C4-2B (cell line): Measurements from ENCODE around the gene VSTM2L.

ENCODE experiments used
- H3K27ac ChIP-seq: fragments of 450-650 bp; 2 replicates; pipeline ENCODE4 v1.5.1; 2017
- ZFX ChIP-seq: fragments of 450-650 bp; IDR thresholded peaks from 2 replicates; pipeline ENCODE4 v1.6.1; 2017
- TF ChIP-seq, protein P1 (sequence below): fragments of 450-650 bp; conservative IDR thresholded peaks from 2 replicates; pipeline ENCODE4 v1.5.1; 2017; ENCODE audit warnings: mild to moderate bottlenecking

VSTM2L gene

DNA sequence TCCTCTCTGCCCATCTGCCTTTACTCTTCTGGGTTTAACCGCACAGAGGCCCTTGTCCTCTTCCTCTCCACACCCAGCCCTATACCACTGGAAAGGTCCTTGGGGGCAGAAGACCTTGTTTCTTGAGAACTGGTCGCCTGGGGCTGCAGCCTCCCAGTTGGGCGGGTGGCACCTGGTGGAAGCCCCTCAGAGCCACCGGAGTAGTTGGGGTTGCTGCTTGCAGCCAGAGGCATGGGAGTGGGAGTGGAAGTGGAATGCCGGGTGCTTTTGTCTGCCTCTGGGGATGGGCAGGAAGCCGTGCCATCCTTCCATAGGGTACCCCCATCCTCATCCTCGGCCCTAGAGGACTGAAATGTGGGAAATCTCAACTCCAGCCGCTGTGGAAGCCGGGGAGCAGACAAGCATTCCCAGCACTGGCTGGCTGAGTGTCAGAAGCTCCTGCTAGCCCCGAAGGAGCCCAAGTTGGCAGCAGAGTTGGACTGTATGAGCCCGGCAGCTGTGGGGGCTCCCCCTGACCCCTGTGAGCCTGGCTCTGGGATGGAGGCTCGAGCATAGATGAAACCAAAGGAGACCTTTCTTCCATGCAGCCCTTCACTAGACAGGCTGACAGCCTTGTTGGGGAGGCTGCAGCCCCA is 1.2 kb downstream of the VSTM2L start:
- no peak overlapping the region for H3K27ac ChIP-seq
- TF ChIP-seq ZFX, result no peak
- TF ChIP-seq, protein P1, sequence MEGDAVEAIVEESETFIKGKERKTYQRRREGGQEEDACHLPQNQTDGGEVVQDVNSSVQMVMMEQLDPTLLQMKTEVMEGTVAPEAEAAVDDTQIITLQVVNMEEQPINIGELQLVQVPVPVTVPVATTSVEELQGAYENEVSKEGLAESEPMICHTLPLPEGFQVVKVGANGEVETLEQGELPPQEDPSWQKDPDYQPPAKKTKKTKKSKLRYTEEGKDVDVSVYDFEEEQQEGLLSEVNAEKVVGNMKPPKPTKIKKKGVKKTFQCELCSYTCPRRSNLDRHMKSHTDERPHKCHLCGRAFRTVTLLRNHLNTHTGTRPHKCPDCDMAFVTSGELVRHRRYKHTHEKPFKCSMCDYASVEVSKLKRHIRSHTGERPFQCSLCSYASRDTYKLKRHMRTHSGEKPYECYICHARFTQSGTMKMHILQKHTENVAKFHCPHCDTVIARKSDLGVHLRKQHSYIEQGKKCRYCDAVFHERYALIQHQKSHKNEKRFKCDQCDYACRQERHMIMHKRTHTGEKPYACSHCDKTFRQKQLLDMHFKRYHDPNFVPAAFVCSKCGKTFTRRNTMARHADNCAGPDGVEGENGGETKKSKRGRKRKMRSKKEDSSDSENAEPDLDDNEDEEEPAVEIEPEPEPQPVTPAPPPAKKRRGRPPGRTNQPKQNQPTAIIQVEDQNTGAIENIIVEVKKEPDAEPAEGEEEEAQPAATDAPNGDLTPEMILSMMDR, result no peak

DNA sequence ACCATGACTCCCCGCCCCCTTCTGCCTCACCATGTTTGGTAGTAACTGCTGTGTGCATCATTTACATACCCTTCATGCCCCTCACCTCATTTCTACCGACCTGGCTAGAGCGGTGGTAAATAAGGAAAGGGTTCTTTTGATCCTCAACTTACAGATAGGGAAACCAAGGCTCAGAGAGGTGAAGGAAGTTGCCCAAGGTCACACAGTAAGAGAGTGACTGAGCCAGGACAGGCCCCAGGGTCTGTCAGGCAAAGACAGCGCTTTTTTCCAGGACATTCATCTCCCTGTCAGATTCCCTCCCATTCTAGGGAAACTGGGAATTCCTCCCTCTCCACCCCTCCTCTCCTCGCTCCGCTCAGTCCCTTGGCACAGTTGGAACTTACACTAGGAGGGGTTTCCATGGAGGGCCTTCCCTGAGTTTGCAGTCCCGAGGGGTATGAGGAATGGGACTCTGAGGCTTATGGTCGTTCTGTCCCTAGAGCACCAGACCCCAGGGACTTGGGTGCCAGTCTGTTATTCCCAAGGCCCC is 2.0 kb downstream of the VSTM2L start:
- no peak for TF ChIP-seq ZFX
- TF ChIP-seq, protein P1, result no peak
- H3K27ac ChIP-seq, result no peak overlapping the region

DNA sequence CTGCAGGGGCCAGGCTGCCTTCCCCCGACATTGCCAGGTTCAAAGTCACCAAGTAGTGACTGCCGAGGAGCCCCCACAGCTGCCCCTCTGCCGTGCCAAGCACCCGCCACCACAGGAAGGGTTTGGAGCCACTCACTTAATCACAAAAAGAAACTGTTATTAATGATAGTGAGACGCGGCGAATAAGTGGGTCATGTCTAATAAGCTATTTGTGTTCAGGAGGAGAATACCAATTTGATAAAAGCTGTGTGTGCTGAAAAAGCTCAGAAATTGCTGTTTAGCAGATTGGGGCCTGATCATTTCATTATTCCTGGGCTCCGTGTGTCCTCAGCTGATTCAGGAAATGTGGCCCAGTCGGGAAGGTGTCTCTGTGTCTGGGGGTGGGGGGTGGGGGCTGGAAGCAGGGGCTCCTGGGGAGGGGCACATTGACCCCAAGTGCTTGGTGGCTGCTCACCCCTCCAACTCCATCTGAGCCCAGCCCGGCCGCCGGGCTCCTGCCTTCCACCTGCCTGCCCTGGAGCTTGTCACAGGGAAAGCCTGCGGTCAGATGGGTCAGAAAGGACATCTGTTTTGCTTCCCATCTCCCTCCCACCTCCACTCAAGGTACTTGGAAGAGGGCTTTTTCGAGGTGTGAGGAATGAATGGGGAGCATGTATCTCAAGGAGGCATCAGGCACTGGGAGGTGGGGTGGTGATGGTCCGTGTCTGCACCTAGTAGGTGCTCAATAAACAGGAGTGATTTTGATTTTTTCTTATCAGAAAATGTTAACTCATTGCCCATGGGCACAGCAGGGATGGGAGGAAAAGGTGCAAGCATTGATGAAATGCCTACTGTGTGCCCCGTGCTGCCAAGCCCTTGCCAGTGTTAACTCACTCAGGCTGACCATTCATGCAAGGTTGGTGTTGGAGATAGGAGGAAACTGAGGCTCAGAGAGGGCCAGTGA is 3.0 kb downstream of the VSTM2L start:
- TF ChIP-seq, protein P1, result no peak
- no peak for TF ChIP-seq ZFX
- H3K27ac ChIP-seq, result no peak overlapping the region

DNA sequence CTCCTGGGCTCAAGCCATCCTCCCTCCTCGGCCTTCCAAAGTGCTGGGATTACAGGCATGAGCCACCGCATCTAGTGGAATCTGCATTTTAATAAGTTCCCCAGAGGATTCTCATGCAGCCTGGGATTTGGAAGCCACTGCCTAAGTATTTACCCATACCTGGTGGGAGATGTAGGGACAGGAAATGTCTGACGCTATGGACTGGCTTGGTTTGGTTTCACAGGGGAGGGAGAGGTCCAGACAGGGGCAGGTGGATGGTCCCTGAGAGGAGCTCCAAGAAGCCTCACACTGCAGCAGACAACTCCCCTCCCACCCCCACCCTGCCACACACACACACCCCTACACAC is 4.4 kb downstream of the VSTM2L start:
- TF ChIP-seq, protein P1, result no peak
- TF ChIP-seq ZFX, result no peak
- no peak overlapping the region for H3K27ac ChIP-seq

DNA sequence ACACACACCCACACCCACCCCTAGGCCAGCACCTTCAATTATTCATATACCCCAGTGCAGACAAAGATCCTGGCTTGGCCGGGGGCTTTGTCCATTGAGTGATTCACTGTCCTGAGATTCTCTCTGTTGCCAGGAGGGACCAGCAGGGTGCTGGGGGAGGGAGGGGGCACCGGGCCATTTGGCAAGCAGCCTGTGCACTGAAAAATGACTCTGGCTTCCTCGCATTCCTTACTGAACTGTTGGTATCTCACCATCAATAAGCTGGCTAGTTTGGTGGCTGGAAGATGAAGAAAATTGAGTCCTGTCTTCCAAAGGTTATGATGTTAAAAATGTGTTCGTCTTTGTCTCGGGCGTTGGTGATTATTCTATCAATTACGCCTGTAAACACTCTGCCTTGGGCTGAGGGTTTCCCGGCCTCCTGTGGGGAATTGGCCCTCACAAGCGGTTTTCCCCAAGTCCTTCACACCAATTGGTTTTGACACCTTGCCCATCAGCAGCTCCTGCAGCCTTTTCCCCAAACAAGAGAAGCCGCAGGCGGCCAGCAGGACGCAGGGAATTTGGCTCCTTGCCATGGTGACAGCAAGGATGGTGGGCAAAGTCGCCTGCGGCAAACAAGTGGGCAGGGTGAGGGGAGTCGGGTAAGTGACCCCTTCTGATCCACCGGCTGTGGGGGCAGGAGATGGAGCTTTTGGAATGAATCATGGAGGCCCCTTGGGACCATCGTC is 4.9 kb downstream of the VSTM2L start:
- H3K27ac ChIP-seq, result no peak overlapping the region

DNA sequence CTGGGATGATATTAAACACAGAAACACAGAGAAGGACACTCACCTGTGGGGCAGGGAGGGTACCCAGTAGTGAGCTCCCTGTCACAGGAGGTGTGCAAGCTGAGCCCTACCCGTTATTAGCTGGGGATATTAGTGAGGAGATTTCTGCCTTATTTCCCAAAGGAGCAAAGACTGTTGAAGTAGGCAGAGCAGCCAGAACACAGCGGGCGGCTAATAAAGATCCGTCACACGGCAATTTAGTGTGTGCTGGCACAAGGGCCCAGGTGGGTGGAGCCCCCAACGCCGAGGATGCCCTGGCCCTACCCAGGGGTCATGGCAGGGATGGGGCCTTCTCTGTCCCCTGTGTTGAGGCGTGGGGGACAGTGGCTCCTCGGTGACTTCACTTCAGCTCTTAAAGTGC is 8.3 kb downstream of the VSTM2L start:
- no peak for TF ChIP-seq ZFX
- TF ChIP-seq, protein P1, result no peak
- H3K27ac ChIP-seq, result no peak overlapping the region

More for the DNA sequence above, 4.9 kb downstream of the VSTM2L start:
- TF ChIP-seq, protein P1, result no peak
- TF ChIP-seq ZFX, result no peak
